ENCODE results near the gene SMARCD3. TPM values are rescaled to one million over a fixed set of nuclear protein-coding genes. Genes with fewer than 3 reads are reported as not detected.
A peak's percentile ranks its signal among the peaks of the same experiment; 100 is the strongest.

The SMARCD3 gene
- total RNA-seq, 6 experiments from 2014 or later: 28.0 to 32.9 (median 31.2) TPM

GRCh38 chr7:151280388-151281019 lies 32.0 kb upstream of the SMARCD3 start:
- Mint-ChIP-seq H3K27me3 (ENCODE audit: insufficient read depth) (peaks cover 37% of the 10 kb centered on the region), H3K4me1 (ENCODE audit: low read depth) (no peaks in the 10 kb centered on the region), H3K9me3 (peaks cover 8% of the 10 kb centered on the region), H3K36me3 (ENCODE audit: low read depth) (no peaks in the 10 kb centered on the region), H3K4me3 (no peak overlapping the region), H3K27ac (no peak overlapping the region)
- no peak for DNase-seq
- TF ChIP-seq CTCF (IDR thresholded peaks at IDR 0.05): no peak

GRCh38 chr7:151279868-151280267 lies 31.4 kb upstream of the SMARCD3 start:
- no peak overlapping the region for H3K27ac Mint-ChIP-seq
- DNase-seq: no peak
- H3K4me3 Mint-ChIP-seq: no peak overlapping the region
- H3K4me1 Mint-ChIP-seq (ENCODE audit: low read depth): no peaks in the 10 kb centered on the region
- peaks cover 39% of the 10 kb centered on the region for H3K27me3 Mint-ChIP-seq (ENCODE audit: insufficient read depth)
- H3K36me3 Mint-ChIP-seq (ENCODE audit: low read depth): no peaks in the 10 kb centered on the region
- H3K9me3 Mint-ChIP-seq: peaks cover 8% of the 10 kb centered on the region
- TF ChIP-seq CTCF (IDR thresholded peaks at IDR 0.05): no peak

GRCh38 chr7:151278949-151279348 lies 30.5 kb upstream of the SMARCD3 start:
- no peak for TF ChIP-seq CTCF (IDR thresholded peaks at IDR 0.05)
- Mint-ChIP-seq H3K27me3 (ENCODE audit: insufficient read depth) (peaks cover 41% of the 10 kb centered on the region), H3K4me1 (ENCODE audit: low read depth) (no peaks in the 10 kb centered on the region), H3K4me3 (no peak overlapping the region), H3K9me3 (peaks cover 8% of the 10 kb centered on the region), H3K27ac (no peak overlapping the region), H3K36me3 (ENCODE audit: low read depth) (no peaks in the 10 kb centered on the region)
- no peak for DNase-seq

- DNase-seq: no peak
- TF ChIP-seq CTCF (IDR thresholded peaks at IDR 0.05): no peak
- H3K36me3 Mint-ChIP-seq (ENCODE audit: low read depth): no peaks in the 10 kb centered on the region
- H3K27me3 Mint-ChIP-seq (ENCODE audit: insufficient read depth): peaks cover 39% of the 10 kb centered on the region
- no peaks in the 10 kb centered on the region for H3K4me1 Mint-ChIP-seq (ENCODE audit: low read depth)
- peak overlapping the region; percentile 73; the same call in 1 of the 2 replicates for H3K4me3 Mint-ChIP-seq
- H3K27ac Mint-ChIP-seq: no peak overlapping the region
- peaks cover under 1% of the 10 kb centered on the region; the same call in 1 of the 2 replicates for H3K9me3 Mint-ChIP-seq
These were observed 29.1 kb upstream of the SMARCD3 start for GRCh38 chr7:151277631-151278030.

GRCh38 chr7:151276666-151277590 lies 28.4 kb upstream of the SMARCD3 start:
- Mint-ChIP-seq H3K27ac (no peak overlapping the region), H3K27me3 (ENCODE audit: insufficient read depth) (peaks cover 38% of the 10 kb centered on the region), H3K9me3 (no peaks in the 10 kb centered on the region; the same call in 1 of the 2 replicates), H3K4me3 (peak overlapping the region; percentile 73), H3K4me1 (ENCODE audit: low read depth) (no peaks in the 10 kb centered on the region), H3K36me3 (ENCODE audit: low read depth) (no peaks in the 10 kb centered on the region)
- no peak for TF ChIP-seq CTCF (IDR thresholded peaks at IDR 0.05)
- no peak for DNase-seq

Measured in HFFc6 (cell line).